PC-9 (cell line): ENCODE measurements around the gene MPZ. TPM values are rescaled to one million over a fixed set of nuclear protein-coding genes. Genes with fewer than 3 reads are reported as not detected.
A peak's percentile ranks its signal among the peaks of the same experiment; 100 is the strongest.

Source experiments
- BruUV-seq: library from RNA; stranded (reverse); fragments of 400-500 nt; replicated peaks from 2 replicates; lab custom pipeline; 2021; lab: Mats Ljungman, UMichigan
- CTCF ChIA-PET: fragments of 300-600 bp; sonication (Branson Sonifier 250); formaldehyde crosslinking; loops from one replicate; lab custom pipeline; 2022; ENCODE audit warnings: antibody characterized with exemption; lab: Charles Lee
- POLR2A ChIA-PET: fragments of 300-600 bp; sonication (Branson Sonifier 250); formaldehyde crosslinking; loops from one replicate; lab custom pipeline; 2022; ENCODE audit warnings: antibody characterized with exemption; ENCODE audit not compliant: unreplicated experiment; lab: Charles Lee
- DNase-seq, 2 experiments: peaks; one replicate each; pipeline versions ENCODE4 v3.0.0 to v3.0.0-alpha.2; 2015 to 2022; ENCODE audit warnings: mixed read lengths in 1 of 2
- H2AFZ ChIP-seq: fragments of 200-600 bp; sonication (generic); 2 replicates; pipeline ENCODE4 v1.8.1; 2017; ENCODE audit warnings: antibody characterized with exemption
- H3F3A ChIP-seq: fragments of 200-600 bp; sonication (generic); 2 replicates; pipeline ENCODE4 v1.8.1; 2017; ENCODE audit warnings: antibody characterized with exemption, mild to moderate bottlenecking, low read depth; ENCODE audit not compliant: insufficient read depth
- H3K27ac ChIP-seq: fragments of 200-600 bp; sonication (generic); 2 replicates; pipeline ENCODE4 v1.6.1; 2016; ENCODE audit warnings: mixed run types
- H3K27me3 ChIP-seq: fragments of 200-600 bp; sonication (generic); 2 replicates; pipeline ENCODE4 v1.6.1; 2016; ENCODE audit warnings: low read depth, mixed run types; ENCODE audit not compliant: insufficient read depth
- H3K36me3 ChIP-seq: fragments of 200-600 bp; sonication (generic); 2 replicates; pipeline ENCODE4 v1.6.1; 2016; ENCODE audit warnings: low read depth, mixed run types
- H3K4me1 ChIP-seq: fragments of 200-600 bp; sonication (generic); replicated peaks from 2 replicates; pipeline ENCODE4 v1.6.1; 2016; ENCODE audit warnings: mixed run types; ENCODE audit not compliant: insufficient read depth
- H3K4me2 ChIP-seq: fragments of 200-600 bp; sonication (generic); 2 replicates; pipeline ENCODE4 v1.6.1; 2017; ENCODE audit warnings: mixed run types
- H3K4me3 ChIP-seq: fragments of 200-600 bp; sonication (generic); 2 replicates; pipeline ENCODE4 v1.6.1; 2016; ENCODE audit warnings: mixed run types
- H3K79me2 ChIP-seq: fragments of 200-600 bp; sonication (generic); 2 replicates; pipeline ENCODE4 v1.6.1; 2017; ENCODE audit warnings: low read depth, mixed run types
- H3K9me2 ChIP-seq: fragments of 200-600 bp; sonication (generic); 2 replicates; pipeline ENCODE4 v1.8.1; 2017; ENCODE audit warnings: mild to moderate bottlenecking; ENCODE audit not compliant: insufficient read depth
- H3K9me3 ChIP-seq: fragments of 200-600 bp; sonication (generic); 2 replicates; pipeline ENCODE4 v1.8.1; 2016; ENCODE audit warnings: low read depth; ENCODE audit not compliant: insufficient read depth
- H4K20me1 ChIP-seq: fragments of 200-600 bp; sonication (generic); 2 replicates; pipeline ENCODE4 v1.8.1; 2017; ENCODE audit not compliant: insufficient read depth
- EZH2 ChIP-seq: fragments of 200-600 bp; sonication (generic); IDR thresholded peaks from 2 replicates; pipeline ENCODE4 v1.8.0; 2017; ENCODE audit warnings: antibody characterized with exemption, low read depth
- intact Hi-C: fragments of 100-400 bp; cut with micrococcal nuclease; formaldehyde crosslinking; loops from one replicate; pipeline ENCODE4 v1.10.0; 2022; ENCODE audit not compliant: unreplicated experiment
- total RNA-seq: library from RNA; stranded (reverse); gene quantifications from 2 replicates; pipeline ENCODE4 v1.2.3, GENCODE V29; 2021
- TF ChIP-seq, protein P1 (sequence below): fragments of 200-600 bp; sonication (generic); conservative IDR thresholded peaks from 2 replicates; pipeline ENCODE4 v1.6.1; 2017; ENCODE audit warnings: mixed run types, antibody characterized with exemption, mild to moderate bottlenecking, moderate library complexity

MPZ gene
- total RNA-seq, 1 experiment from 2014 or later = 0.39 TPM

DNA sequence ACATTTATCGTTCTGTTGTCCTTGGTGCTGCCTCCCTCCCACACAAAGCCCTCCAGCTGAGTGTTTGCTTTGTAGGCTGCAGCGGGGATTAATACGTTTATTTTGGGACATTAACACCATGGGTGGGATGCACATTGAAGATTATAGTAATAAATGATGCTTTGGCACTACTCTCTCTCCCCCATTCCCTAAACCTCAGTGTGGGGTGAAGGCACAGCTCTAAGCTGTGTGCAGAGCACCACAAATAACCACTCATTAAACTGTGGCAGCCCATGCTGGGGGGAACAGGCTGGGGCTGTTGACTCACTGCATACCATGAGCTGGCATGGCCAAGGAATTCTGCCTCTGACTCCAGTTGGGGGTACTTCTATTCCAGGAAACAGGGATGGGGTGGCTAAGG, 43.6 kb downstream of the MPZ start:
- no peak overlapping the region for H3K4me2 ChIP-seq
- BruUV-seq = no TSS peak
- TF ChIP-seq, protein P1, sequence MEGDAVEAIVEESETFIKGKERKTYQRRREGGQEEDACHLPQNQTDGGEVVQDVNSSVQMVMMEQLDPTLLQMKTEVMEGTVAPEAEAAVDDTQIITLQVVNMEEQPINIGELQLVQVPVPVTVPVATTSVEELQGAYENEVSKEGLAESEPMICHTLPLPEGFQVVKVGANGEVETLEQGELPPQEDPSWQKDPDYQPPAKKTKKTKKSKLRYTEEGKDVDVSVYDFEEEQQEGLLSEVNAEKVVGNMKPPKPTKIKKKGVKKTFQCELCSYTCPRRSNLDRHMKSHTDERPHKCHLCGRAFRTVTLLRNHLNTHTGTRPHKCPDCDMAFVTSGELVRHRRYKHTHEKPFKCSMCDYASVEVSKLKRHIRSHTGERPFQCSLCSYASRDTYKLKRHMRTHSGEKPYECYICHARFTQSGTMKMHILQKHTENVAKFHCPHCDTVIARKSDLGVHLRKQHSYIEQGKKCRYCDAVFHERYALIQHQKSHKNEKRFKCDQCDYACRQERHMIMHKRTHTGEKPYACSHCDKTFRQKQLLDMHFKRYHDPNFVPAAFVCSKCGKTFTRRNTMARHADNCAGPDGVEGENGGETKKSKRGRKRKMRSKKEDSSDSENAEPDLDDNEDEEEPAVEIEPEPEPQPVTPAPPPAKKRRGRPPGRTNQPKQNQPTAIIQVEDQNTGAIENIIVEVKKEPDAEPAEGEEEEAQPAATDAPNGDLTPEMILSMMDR = no peak
- no peak for TF ChIP-seq EZH2
- H2AFZ ChIP-seq = no peak overlapping the region
- ChIA-PET POLR2A (no interaction called here), CTCF (interaction anchor here (0.6 kb wide), 1 partner anchor 43 kb away, joined by 4 read pairs; the partner anchor contains the start of gene MPZ)
- H3K27ac ChIP-seq = no peak overlapping the region
- peaks cover 7% of the 10 kb centered on the region for H3K4me1 ChIP-seq
- intact Hi-C loops = no loop called here
- peaks cover 5% of the 10 kb centered on the region; the same call in 1 of the 2 replicates for H3F3A ChIP-seq
- H3K79me2 ChIP-seq = no peaks in the 10 kb centered on the region
- 0 out of 2 replicates have a peak, but pooled peaks cover 4% of the 10 kb centered on the region for H3K27me3 ChIP-seq
- no peaks in the 10 kb centered on the region for H4K20me1 ChIP-seq
- H3K9me2 ChIP-seq = no peaks in the 10 kb centered on the region
- DNase-seq = no peak
- H3K4me3 ChIP-seq = no peak overlapping the region
- H3K36me3 ChIP-seq = no peaks in the 10 kb centered on the region
- H3K9me3 ChIP-seq = no peaks in the 10 kb centered on the region

DNA sequence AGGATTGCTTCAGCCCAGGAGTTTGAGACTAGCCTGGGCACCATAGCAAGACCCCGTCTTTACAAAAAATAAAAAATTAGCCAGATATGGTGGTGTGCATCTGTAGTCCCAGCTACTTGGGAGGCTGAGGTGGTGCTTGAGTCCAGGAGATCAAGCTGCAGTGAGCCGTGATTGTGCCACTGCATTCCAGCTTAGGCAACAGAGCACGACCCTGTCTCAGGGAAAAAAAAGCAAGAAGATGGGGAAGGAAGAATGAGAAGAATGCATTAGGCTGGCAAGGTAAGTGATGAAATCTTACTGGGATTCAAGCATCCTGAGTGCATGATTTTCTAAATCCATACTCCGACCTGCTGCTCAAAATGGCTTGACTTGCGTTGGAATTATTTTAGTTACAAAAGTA, 44.5 kb downstream of the MPZ start:
- no peak for TF ChIP-seq EZH2
- TF ChIP-seq, protein P1 = no peak
- CTCF ChIA-PET = interaction anchor here (0.6 kb wide), 1 partner anchor 44 kb away, joined by 4 read pairs; the partner anchor contains the start of gene MPZ
- Histone ChIP-seq H3K27me3 (peaks cover 4% of the 10 kb centered on the region; the same call in 1 of the 2 replicates), H4K20me1 (no peaks in the 10 kb centered on the region), H3K4me3 (no peak overlapping the region), H3K9me3 (no peaks in the 10 kb centered on the region), H3K4me1 (peaks cover 16% of the 10 kb centered on the region), H3K27ac (no peak overlapping the region), H2AFZ (no peak overlapping the region), H3K4me2 (no peak overlapping the region), H3K36me3 (no peaks in the 10 kb centered on the region), H3K79me2 (no peaks in the 10 kb centered on the region), H3K9me2 (no peaks in the 10 kb centered on the region), H3F3A (peaks cover 14% of the 10 kb centered on the region; the same call in 1 of the 2 replicates)
- POLR2A ChIA-PET = no interaction called here
- DNase-seq = no peak
- BruUV-seq = no TSS peak
- intact Hi-C loops = no loop called here

DNA sequence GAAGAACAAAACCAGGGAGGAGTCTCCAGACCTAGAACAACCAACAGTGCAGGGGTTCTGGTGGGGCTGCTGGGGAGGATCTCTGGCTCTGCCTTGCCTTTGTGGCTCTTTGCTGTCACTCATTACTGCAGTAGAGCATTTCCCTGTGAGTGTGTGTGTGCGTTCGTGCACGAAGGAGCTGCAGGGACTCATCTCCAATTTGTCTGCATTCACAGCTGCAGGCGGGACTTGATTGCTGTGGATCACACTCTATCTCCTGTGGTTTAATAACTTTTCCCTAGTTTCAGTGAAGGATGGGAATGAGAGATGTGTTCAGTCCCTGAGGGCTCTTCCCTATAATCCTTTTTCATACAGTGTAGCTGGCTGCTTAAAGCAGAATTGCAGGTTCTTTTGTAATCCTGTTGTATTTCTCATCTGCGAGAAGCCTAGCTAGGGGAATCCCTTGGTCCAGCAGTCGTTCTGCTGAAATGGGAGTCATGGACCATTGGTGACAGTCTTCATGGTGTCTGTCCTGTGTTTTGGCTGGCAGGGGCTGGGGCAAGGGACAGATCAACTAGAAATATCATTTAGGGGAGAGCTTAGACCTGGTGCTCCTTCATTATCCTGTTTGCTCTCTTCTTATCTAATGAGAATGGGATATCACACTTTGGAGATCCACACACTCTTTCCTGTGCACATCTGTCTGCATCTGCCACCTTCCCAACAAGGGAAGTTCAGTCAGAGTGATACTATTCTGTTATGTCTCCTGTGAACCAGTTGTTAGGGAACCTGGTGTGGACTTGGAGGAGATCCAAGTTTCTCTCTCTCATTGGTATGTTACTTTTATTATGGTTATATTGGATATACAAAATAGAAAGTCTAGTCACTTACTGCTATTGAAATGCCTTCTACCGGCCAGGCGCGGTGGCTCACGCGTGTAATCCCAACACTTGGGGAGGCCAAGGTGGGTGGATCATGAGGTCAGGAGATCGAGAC, 48.2 kb downstream of the MPZ start:
- H3K36me3 ChIP-seq = no peaks in the 10 kb centered on the region
- H3K4me3 ChIP-seq = peak overlapping the region; percentile 9; the same call in 1 of the 2 replicates
- peaks cover 16% of the 10 kb centered on the region; the same call in 1 of the 2 replicates for H3F3A ChIP-seq
- intact Hi-C loops = no loop called here
- ChIA-PET POLR2A (no interaction called here), CTCF (no interaction called here)
- no TSS peak for BruUV-seq
- peaks cover 22% of the 10 kb centered on the region for H3K4me1 ChIP-seq
- H3K79me2 ChIP-seq = no peaks in the 10 kb centered on the region
- H3K27ac ChIP-seq = no peak overlapping the region
- no peaks in the 10 kb centered on the region for H3K9me2 ChIP-seq
- TF ChIP-seq, protein P1 = no peak
- no peak for TF ChIP-seq EZH2
- peak overlapping the region; percentile 61 for H3K4me2 ChIP-seq
- H3K27me3 ChIP-seq = peaks cover 19% of the 10 kb centered on the region
- no peaks in the 10 kb centered on the region for H3K9me3 ChIP-seq
- 0 out of 2 replicates have a peak overlapping the region, but pooled peaks have one; percentile 35 for H2AFZ ChIP-seq
- DNase-seq = no peak
- H4K20me1 ChIP-seq = no peaks in the 10 kb centered on the region
